OCI-LY1 (cell line): Measurements from ENCODE around the gene PLEKHG4B.

Source experiments
- H2AFZ ChIP-seq: fragments of 200-600 bp; sonication (generic), shearing (Covaris generic); 2 replicates; pipeline ENCODE4 v1.6.0; 2014; ENCODE audit warnings: antibody characterized with exemption, mild to moderate bottlenecking, low read length
- H3F3A ChIP-seq: fragments of 200-600 bp; sonication (generic), shearing (Covaris generic); 2 replicates; pipeline ENCODE4 v1.6.0; 2014; ENCODE audit warnings: mild to moderate bottlenecking, antibody characterized with exemption, low read length, moderate library complexity; ENCODE audit not compliant: insufficient read depth
- H3K27ac ChIP-seq: fragments of 200-600 bp; sonication (generic); 2 replicates; pipeline ENCODE4 v1.5.1; 2014; ENCODE audit warnings: low read length, mixed run types, mild to moderate bottlenecking, low read depth; ENCODE audit not compliant: poor library complexity, severe bottlenecking
- H3K27me3 ChIP-seq: fragments of 200-600 bp; sonication (generic); 2 replicates; pipeline ENCODE4 v1.6.0; 2014; ENCODE audit warnings: antibody characterized with exemption, mild to moderate bottlenecking, low read length, moderate library complexity; ENCODE audit not compliant: insufficient read depth
- H3K36me3 ChIP-seq: fragments of 200-600 bp; sonication (generic); 2 replicates; pipeline ENCODE4 v1.6.1; 2014; ENCODE audit warnings: mild to moderate bottlenecking, antibody characterized with exemption, low read length, moderate library complexity, mixed read lengths; ENCODE audit not compliant: insufficient read depth
- H3K4me1 ChIP-seq: fragments of 200-600 bp; sonication (generic); 2 replicates; pipeline ENCODE4 v1.5.1; 2014; ENCODE audit warnings: mild to moderate bottlenecking, low read length, moderate library complexity; ENCODE audit not compliant: insufficient read depth, severe bottlenecking
- H3K4me2 ChIP-seq: fragments of 200-600 bp; sonication (generic), shearing (Covaris generic); 2 replicates; pipeline ENCODE4 v1.6.1; 2014; ENCODE audit warnings: low read length
- H3K4me3 ChIP-seq: fragments of 200-600 bp; sonication (generic); 2 replicates; pipeline ENCODE4 v1.5.1; 2014; ENCODE audit warnings: low read length, low read depth, mild to moderate bottlenecking, mixed read lengths; ENCODE audit not compliant: poor library complexity, severe bottlenecking
- H3K79me2 ChIP-seq: fragments of 200-600 bp; shearing (Covaris generic); 2 replicates; pipeline ENCODE4 v1.6.1; 2016; ENCODE audit warnings: mixed run types, low read length, mixed read lengths; ENCODE audit not compliant: insufficient read depth
- H3K9ac ChIP-seq: fragments of 200-600 bp; sonication (generic), shearing (Covaris generic); 2 replicates; pipeline ENCODE4 v1.6.1; 2014; ENCODE audit warnings: mild to moderate bottlenecking, low read length, mixed read lengths
- H3K9me2 ChIP-seq: fragments of 200-600 bp; sonication (generic), shearing (Covaris generic); 2 replicates; pipeline ENCODE4 v1.6.1; 2014; ENCODE audit warnings: low read depth, mild to moderate bottlenecking, low read length, mixed read lengths
- H3K9me3 ChIP-seq: fragments of 200-600 bp; shearing (Covaris generic); 2 replicates; pipeline ENCODE4 v1.6.1; 2014; ENCODE audit warnings: low read length, mixed read lengths
- H4K20me1 ChIP-seq: fragments of 200-600 bp; sonication (generic), shearing (Covaris generic); 2 replicates; pipeline ENCODE4 v1.6.0; 2016; ENCODE audit warnings: mild to moderate bottlenecking, low read length; ENCODE audit not compliant: insufficient read depth
- CTCF ChIP-seq: fragments of 200-600 bp; sonication (generic), shearing (Covaris generic); IDR thresholded peaks from 2 replicates; pipeline ENCODE4 v1.5.1; 2017; ENCODE audit warnings: mild to moderate bottlenecking, antibody characterized with exemption, low read length, moderate library complexity, mixed read lengths
- EZH2 ChIP-seq: fragments of 200-600 bp; sonication (generic), shearing (Covaris generic); IDR thresholded peaks from 2 replicates; pipeline ENCODE4 v1.8.0; 2017; ENCODE audit warnings: borderline replicate concordance, mixed run types, mild to moderate bottlenecking, antibody characterized with exemption, low read length, moderate library complexity, mixed read lengths

Gene PLEKHG4B

DNA sequence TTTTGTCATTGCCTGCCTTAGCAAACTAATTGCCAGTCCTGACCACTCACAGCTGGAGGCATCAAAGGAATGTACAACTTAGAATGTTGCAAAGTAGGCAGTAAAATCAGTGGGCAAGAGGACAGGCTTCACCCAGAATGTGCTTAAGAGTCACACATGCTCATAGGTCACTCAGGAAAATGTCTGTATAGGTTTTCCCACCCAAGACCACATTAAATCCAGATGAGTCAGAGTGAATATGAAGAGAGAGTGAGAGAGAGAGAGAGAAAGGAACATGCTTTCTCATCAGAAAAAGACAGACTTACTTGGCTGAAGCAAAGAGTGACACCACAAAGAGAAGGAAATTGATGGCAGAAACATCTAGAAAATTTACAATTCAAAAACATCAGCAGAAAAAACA is 37.9 kb downstream of the PLEKHG4B start:
- H3K4me2 ChIP-seq, result no peak overlapping the region
- no peaks in the 10 kb centered on the region for H3K4me1 ChIP-seq
- H3K4me3 ChIP-seq, result no peak overlapping the region
- H3K27ac ChIP-seq, result no peak overlapping the region
- H3K36me3 ChIP-seq, result no peaks in the 10 kb centered on the region
- H3K9ac ChIP-seq, result no peak overlapping the region
- no peaks in the 10 kb centered on the region for H3F3A ChIP-seq
- H2AFZ ChIP-seq, result no peak overlapping the region
- H3K27me3 ChIP-seq, result no peaks in the 10 kb centered on the region
- peaks cover 7% of the 10 kb centered on the region; the same call in 1 of the 2 replicates for H3K9me3 ChIP-seq
- no peaks in the 10 kb centered on the region for H3K79me2 ChIP-seq
- no peak for TF ChIP-seq EZH2
- no peak for TF ChIP-seq CTCF
- H4K20me1 ChIP-seq, result no peaks in the 10 kb centered on the region
- no peaks in the 10 kb centered on the region for H3K9me2 ChIP-seq

- no peaks in the 10 kb centered on the region for H3K27me3 ChIP-seq
- H3K27ac ChIP-seq, result no peak overlapping the region
- TF ChIP-seq EZH2, result no peak
- no peak for TF ChIP-seq CTCF
- no peak overlapping the region for H3K9ac ChIP-seq
- H3K9me3 ChIP-seq, result peaks cover 5% of the 10 kb centered on the region; the same call in 1 of the 2 replicates
- no peak overlapping the region for H2AFZ ChIP-seq
- no peaks in the 10 kb centered on the region for H3K79me2 ChIP-seq
- H3K36me3 ChIP-seq, result no peaks in the 10 kb centered on the region
- no peak overlapping the region for H3K4me3 ChIP-seq
- H3K4me2 ChIP-seq, result no peak overlapping the region
- H3K9me2 ChIP-seq, result no peaks in the 10 kb centered on the region
- no peaks in the 10 kb centered on the region for H4K20me1 ChIP-seq
- H3K4me1 ChIP-seq, result no peaks in the 10 kb centered on the region
- H3F3A ChIP-seq, result no peaks in the 10 kb centered on the region
These were observed 38.7 kb downstream of the PLEKHG4B start for GRCh38 chr5:130601-131131.

- no peak overlapping the region for H3K9ac ChIP-seq
- peaks cover 3% of the 10 kb centered on the region; the same call in 1 of the 2 replicates for H3K27me3 ChIP-seq
- no peaks in the 10 kb centered on the region for H3K9me2 ChIP-seq
- TF ChIP-seq EZH2 (no peak), CTCF (no peak)
- no peak overlapping the region for H3K4me3 ChIP-seq
- no peak overlapping the region for H3K27ac ChIP-seq
- no peaks in the 10 kb centered on the region for H4K20me1 ChIP-seq
- no peaks in the 10 kb centered on the region for H3K36me3 ChIP-seq
- no peaks in the 10 kb centered on the region for H3F3A ChIP-seq
- no peaks in the 10 kb centered on the region for H3K9me3 ChIP-seq
- H2AFZ ChIP-seq, result no peak overlapping the region
- no peaks in the 10 kb centered on the region for H3K4me1 ChIP-seq
- no peak overlapping the region for H3K4me2 ChIP-seq
- H3K79me2 ChIP-seq, result no peaks in the 10 kb centered on the region
These were observed 44.9 kb downstream of the PLEKHG4B start for GRCh38 chr5:136901-137300.
